NCI-H2196 (cell line): ENCODE data around the gene ADAT1.

ENCODE experiments used
- DNase-seq: peaks from one replicate; lab custom pipeline; 2025; ENCODE audit not compliant: unreplicated experiment; lab: John Stamatoyannopoulos, UW

The ADAT1 gene

DNA sequence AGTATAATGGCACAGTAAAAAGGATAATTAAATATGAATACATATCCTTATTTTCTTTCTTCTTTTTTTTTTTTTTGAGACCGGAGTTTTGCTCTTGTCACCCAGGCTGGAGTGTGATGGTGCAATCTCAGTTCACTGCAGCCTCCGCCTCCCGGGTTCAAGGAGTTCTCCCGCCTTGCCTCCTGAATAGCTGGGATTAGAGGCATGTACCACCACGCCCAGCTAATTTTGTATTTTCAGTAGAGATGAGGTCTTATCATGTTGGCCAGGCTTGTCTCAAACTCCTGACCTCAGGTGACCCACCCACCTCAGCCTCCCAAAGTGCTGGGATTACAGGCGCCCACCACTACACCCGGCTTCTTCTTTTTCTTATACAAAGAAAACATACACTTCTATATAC, 44.9 kb downstream of the ADAT1 start:
- no peak for DNase-seq

DNA sequence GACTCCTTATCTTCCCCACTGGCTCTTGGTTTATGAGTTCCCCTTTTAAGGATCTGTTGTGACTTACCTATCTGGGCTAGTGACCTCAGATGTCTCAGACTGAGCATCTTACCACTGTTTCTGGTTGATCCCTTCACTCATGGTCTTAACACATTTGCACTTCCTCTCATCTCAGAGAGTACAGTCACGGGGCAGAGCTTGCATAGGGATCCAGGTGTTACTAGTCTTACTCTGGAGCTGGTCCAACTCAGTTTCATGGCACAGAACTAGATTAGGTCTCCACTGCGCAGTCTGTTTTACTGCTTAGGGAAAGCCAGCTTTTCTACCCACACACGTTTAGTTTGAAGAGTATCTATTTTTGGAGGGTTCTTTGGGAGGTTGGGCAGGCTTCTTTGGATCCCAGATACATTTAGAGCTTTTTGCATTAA, 46.7 kb downstream of the ADAT1 start:
- DNase-seq: no peak

DNA sequence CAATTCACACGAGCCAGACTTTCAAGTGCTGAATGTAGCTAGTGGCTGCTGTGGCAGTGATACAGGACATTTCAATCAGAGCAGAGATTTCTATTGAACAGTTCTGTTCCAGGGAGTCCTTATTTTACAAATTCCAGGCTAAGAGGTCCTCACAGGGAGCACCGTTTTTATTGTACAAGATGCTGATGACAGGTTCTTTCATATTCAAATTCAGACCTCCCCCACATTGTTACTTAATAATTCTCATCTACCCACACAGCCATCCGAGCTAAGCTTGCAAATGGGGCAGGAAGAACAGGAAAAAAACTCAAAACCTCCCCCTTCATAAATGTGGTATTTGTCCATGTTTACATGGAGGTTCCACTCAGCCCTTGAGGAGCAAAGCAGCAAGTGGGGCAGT, 47.1 kb downstream of the ADAT1 start:
- DNase-seq: no peak

DNA sequence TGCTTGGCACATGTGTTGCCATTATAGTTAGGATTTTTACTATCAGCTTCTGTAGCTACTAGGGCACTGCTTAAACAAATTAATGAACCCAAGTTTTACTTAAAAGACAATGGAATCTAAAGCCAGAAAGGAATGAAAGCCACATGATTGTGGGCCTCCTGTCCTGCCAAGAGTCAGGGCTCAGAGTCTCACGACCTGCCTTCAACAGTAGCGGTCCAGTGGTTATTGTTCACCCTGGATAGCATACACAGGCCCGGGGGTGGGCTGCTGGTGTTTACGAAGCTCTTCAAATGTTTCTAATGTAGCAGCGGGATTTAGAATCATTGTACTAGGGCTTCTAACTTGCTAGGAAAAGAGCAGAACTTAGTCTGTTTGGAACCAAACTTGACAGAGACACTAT, 49.1 kb downstream of the ADAT1 start:
- no peak for DNase-seq

GRCh38 chr16:75572864-75573542, 50.1 kb downstream of the ADAT1 start:
- DNase-seq: no peak

DNA sequence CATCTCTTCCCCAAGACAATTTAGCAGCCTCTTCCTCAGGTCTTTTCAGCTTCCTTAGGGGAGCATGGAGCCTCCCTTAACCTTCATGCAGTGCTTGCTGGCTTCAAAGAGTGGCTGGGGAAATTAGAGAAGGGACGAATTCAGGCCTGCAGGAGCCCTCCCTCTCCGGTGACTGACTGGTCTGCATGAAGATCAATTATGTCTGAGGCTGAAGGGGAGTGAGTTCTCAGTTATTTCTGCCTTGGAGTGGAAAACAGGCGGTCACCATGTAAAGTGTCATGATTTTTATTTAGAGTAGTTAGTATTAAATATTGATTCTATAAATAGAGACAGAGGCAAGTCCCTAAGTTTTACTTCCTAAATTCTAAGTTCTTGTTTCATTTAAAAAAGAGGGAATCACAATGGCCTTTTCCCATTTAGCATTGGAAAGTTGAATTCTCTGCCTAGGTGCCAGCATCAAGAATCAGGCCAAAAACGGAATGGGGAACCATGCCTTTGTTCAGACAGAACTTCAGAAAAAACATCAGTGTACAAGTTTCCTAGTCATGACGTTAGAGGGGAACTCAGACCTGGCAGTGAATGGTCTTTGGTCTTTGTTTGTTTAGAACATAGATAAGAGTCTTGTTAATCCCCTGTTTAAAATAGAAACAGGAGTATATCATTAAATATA, 52.5 kb downstream of the ADAT1 start:
- DNase-seq: no peak

- no peak for DNase-seq
Measured at GRCh38 chr16:75567911-75568310, 55.2 kb downstream of the ADAT1 start.

DNA sequence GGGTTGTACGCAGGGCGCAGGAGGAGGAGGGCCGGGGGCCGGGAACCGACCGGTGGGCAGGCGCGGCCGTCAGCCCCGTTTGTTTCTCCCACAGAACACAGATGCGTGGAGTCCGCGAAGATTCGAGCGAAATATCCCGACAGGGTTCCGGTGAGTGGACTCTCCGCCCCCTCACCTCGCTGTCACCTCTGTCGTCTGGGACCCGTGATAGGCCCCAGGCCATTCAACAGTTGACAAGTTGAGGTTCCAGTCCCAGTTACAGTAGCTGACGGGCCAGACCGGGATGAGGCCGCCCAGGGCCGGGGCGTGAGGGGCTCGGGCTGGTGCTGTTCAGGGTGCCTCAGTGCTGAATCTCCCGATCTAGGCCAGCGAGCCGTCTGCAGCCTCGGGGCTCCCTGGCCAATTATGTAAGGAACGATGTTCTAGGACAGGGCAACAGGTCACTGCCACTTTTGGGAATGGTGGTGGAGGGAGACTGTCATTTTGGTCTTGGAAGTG, 56.3 kb downstream of the ADAT1 start:
- no peak for DNase-seq

DNA sequence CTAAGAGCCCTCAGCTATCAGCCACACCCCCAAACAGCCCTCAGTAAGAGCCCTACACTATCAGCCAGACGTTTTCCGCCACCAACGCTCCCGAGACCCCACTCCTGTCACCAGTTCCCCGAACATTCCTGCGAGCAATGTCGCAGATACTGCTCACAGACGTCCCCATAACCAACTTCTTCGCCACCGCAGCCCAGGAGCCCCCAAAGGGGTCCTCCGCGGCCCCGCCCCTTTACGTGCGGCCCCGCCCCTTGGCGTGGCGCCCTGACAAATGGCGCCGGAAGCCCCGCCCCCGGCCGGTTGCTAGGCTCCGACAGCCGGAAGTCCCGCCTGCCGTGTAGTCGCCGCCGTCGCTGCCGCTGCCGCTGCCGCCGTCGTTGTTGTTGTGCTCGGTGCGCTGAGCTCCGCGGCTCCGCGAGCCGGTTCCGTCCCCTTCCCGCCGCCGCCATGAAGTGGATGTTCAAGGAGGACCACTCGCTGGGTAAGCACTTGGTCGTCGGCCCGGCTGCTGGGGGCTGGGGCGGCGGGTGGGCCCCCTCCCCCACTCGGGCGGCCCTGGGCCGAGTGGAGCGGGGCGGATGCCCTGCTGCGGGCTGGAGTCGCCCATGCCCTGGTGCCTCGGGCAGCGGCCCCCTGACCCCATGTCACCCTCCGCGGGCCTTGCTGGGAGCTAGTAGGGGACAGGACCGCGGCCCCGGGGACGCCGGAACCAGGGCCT, 56.9 kb downstream of the ADAT1 start, which contains the start of gene GABARAPL2:
Gene GABARAPL2, plus strand, starts transcription at position 340 of the 718 bp plus-strand sequence. Its CDS starts 108 bp downstream, at position 448.
- peak; percentile 62 for DNase-seq

DNA sequence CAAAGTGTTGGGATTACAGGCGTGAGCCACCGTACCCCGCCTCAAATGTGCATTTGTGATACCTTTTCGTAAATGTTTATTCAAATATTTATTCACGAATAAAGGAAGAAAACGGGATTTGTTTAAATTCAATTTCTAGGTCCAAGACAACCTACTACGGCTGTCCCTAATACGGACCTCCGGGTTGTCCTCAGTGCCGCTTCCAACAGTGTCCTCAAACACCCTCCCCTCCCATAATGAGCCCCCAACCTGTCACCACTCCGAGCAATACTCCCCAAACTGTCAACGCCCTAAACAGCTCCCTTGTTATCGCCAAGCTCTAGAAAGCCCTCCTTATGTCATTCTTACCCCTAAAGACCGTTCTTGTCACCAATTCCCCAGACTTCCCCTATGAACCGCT, 57.4 kb downstream of the ADAT1 start:
- no peak for DNase-seq

- no peak for DNase-seq
Measured at GRCh38 chr16:75559564-75560372, 63.3 kb downstream of the ADAT1 start.

- DNase-seq: no peak
Measured at GRCh38 chr16:75558846-75559401, 64.2 kb downstream of the ADAT1 start.

DNA sequence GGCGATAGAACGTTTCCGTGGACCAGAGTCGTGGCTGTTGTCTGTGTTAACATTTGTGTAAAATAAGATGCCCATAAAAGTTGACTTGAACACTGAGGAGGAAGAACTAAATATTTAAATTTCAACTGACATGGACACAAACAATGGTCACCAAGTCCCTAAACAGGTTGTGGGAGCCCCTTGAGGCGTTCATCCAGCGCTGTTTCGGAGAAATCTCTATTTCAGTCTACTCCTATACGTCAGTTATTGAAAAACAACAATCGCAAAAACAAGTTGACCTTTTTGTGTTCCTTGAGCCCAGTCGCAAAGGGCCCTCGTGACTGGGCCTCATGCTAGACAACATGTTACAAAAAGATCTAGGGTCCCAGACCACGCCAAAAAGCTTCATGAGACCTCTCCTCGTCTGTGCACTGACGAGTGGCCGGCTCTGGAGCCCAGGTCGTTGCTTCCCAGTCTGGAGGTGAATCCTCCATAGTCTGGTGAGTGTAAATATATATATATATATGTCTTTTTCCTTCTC, 66.6 kb downstream of the ADAT1 start:
- no peak for DNase-seq

DNA sequence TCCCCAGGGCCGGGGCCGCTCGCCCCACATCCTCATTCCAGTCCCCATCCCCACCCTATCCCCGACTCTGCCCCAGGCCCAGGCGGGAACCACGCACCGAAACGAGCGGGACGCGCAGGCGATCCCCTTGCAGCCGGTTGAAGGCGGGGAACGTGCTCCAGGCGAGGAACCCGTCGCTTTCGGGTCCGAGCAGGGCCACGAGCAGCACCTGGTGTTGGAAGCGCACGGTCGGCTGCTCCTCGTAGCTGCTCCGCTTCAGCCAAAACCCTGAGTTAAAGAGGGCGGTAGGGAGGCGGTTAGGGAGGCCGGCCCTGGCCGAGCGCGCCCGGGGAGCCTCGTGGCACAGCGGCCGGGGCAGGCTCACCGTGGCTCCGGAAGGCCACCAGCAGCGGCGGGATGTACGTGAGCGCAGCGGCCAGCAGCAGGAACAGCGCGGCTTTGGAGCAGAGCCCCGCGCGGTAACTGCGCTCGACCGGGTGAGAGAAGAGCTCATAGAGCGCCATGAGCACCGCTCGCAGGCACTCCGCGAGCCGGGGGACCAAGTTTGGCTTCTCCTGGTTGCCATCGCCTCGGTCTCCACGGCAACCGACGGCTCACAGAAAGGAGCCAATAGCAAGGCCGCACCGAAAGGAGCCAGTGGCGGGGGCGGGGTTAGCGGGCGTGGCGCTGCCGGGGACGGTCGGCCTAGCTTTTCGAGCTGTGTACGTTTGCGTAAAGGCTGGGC, 67.2 kb downstream of the ADAT1 start, which contains the start of gene TMEM231:
Gene TMEM231, minus strand, starts transcription at position 546 of the 724 bp plus-strand sequence. Its CDS starts 43 bp downstream, at position 503.
- DNase-seq: peak; percentile 89

- peak; percentile 73 for DNase-seq
Measured at GRCh38 chr16:75555213-75555706, 67.8 kb downstream of the ADAT1 start.

- no peak for DNase-seq
Measured at GRCh38 chr16:75552951-75553350, 70.1 kb downstream of the ADAT1 start.

DNA sequence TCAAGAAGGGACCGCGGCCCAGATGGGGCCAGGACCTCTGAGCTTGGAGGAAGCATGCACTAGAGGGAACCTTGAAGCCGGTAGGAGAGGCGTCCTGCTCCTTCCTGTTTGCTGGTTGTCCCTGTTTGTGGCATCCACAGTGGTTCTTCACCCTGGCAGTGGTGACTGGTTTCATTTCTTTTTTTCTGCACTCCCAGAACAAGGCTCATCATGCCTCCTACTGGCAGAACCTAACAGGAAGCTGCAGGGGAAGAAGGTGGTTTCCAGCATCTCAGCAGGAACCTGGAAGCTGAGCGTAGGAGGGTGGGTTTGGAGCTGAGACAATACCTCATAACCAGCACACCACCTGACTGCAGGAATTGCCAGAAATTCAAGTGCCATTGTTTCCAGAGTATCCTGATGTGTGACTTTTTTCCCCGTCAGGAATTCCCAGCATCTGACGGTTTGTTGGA, 72.8 kb downstream of the ADAT1 start:
- DNase-seq: peak; percentile 8
